Stimulated activated CD8-positive, alpha-beta memory T cell treated with anti-CD3 and anti-CD28 coated beads, Interleukin-7, amount 100 ng/mL, for 48 hours (primary cell): ENCODE results near the gene C9orf43.
"Not testable (repeated sequence)": the region's sequence is repeated elsewhere in the genome, so short reads cannot be mapped to it uniquely, and the experiment has no call there.

Experiments used
- DNase-seq, 2 donors: peaks; one replicate each; pipeline ENCODE4 v3.0.0-alpha.2; 2020; ENCODE audit warnings: low read depth in 1 of 2; ENCODE audit errors: extremely low read depth in 1 of 2

The C9orf43 gene

DNA sequence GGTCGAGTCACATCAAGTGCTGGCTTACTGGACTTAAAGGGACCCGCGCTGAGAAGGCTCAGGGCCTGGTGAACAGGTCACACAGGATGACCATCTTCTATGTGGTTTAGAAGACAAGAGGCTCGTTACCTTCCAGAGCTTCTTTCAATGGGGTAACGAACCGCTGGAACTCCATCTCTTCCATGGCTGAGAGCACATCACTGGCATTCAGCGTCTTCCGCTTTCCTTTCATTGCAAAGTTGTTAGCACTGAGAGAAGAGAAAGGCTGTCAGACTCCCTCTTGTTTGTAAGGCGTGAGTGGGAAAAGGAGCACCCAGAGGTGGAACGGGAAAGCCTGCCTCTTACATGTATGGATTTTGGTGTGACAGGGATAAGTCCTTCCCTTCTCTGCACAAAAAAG, 1.1 kb upstream of the C9orf43 start:
- DNase-seq = no peak

DNA sequence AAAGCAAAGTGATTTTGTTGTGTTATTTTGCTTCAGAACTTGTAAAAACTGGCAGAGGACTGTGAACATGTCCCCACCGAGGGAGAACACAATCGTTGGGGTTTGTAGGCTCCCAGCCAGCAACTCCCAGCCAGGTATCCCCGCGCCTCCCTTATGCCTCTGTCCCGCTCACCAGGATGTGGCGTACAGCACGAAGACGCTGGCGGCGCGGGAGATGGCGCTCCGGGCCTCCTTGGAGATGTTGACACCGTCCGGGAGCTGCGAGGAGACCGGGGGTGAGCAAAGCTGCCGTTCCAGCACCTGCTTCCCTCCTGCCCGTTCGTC, 702 bp upstream of the C9orf43 start:
- no peak for DNase-seq

DNA sequence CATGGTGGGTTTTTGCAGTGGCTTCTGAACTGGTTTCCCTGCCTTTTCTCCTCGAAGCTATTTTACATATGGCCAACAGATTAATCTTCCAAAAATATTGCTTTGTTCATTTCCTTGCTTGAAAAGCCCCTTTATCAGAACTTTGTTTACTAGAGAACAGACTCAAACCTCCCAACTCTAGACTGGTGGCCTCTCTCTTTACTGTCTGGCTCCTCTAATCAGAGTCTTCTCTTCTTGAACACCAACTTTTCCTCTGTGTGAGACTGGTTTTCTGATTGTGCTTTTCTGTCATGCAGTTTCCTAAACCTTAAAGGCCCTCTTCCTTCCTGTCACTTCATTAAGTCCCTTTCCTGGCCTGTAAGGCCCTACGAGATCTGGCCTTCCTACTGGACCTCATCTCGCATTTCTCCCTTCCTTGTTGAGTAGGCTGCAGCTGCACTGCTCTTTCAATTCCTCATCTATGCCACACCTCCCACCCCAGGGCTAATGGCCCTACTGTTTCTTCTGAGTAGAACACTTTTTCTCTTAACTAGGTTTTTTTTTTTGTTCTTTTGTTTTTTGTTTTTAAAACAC, 5.7 kb downstream of the C9orf43 start:
- no peak for DNase-seq

DNA sequence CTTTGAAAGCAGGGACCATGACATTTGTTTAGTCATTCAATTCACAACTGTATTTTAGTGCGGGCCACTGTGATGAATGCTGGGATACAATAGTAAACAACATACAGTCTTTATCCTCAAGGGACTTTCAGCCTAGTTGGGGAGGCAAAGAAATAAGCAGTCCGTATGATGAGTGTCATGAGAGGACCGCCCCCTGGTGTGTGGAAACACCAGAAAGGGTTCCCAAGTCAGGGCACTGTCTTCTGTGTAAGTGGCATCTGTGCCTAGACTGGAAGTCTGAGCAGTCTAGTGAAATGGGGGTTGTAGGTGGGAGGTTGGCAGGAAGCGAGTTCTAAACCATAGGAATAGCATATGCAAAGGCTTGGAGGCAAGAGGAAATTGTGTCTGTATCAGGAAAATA, 6.8 kb downstream of the C9orf43 start:
- DNase-seq = no peak

DNA sequence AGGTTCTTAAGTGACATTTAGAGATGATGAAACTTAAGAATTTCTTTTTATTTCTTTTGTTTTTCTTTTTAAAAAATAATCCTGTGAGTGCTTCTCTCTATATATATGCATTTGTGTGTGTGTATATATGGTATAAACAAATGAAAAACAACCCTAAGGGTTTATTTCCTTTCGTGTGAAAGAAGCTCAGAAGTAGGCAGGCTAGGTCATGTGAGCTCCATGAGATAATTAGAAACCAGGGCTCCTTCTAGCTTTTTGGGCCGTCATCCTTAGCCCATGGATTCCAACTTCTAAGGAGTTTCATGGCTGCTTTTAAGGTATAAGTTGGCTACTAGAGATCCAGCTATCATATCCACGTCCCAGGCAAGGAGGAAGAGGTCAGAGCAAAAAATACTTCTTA, 11.2 kb downstream of the C9orf43 start:
- no peak for DNase-seq

DNA sequence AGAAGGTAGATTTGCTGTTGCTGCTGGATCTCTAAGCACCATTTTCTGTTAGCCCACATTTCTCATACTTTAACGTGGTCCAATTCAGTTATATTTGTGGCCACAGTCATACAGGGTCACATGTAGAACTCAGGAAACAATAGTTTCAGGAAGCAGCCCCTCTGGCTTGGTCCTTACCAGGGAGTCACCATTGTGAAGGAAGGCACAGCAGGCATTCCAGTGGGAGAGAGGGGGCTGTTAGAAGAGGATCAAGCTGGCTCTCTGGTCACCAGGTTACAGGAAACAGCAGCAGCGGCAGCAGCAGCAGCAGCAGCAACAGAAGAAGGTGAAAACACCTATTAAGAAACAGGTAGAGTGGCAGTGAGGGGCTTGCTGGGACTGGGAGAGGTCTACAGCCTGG, 14.5 kb downstream of the C9orf43 start:
- no peak for DNase-seq

DNA sequence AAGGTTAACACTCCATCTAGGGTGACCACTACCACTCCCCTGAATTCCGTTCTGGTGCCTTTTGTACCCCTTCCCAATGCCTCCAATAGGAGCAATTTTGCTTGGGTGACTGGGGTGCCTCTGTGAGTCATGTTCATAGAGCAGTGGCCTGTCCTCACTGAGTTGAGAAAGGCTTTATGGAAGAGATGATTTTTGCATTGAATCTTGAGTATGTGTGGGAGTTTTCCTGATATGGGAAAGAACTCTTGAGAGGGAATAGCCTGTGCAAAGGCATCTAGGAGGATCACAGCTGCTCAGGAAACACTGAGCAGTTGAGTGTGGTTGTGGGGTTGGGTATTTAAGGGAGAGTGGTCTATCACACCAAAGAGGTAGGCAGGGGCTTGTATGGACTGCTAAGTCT, 16.2 kb downstream of the C9orf43 start:
- no peak for DNase-seq

DNA sequence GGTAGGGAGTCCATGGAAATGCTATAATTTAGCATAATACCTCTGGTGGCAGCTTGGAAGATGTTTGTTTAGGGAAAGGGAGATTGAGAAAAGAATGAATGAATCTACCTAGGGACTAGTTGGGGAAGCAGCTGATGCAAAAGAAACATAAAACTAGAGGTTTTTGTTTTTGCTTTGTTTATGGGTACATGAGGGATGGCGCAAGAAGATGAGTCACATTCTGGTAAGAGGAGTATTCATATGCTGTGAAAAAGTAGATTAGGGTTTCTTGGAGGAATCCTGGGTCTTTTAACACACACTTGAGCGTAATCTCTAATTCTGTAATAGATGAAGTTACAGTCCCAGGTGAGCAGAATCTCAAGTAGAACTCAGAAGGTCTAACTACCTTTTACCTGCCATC, 17.1 kb downstream of the C9orf43 start:
- DNase-seq = no peak

DNA sequence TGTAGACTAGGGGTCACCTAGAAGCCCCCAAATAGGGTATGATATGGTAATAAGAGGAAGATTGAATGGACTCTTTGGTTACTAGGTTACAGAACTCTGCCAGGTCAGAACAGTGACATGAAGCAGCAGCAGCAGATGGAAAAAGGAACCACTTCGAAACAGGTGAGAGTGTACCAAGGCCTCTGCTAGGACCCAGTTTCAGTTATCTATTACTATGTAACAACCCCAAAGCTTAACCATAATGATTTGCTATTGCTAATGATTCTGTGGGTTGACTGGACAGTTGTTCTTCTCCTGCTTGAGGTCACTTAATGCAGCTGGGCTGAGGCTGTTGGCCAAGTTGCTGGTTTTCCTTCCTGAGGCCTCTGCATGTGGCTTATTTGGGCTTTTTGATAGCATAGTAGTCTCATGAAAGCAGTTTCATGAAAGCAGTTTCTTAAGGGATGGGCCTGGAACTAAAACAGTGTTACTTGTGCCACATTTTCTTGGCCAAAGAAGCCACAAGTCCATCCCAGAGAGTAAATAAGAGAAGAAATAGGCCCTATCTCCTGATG, 17.6 kb downstream of the C9orf43 start:
- no peak for DNase-seq

DNA sequence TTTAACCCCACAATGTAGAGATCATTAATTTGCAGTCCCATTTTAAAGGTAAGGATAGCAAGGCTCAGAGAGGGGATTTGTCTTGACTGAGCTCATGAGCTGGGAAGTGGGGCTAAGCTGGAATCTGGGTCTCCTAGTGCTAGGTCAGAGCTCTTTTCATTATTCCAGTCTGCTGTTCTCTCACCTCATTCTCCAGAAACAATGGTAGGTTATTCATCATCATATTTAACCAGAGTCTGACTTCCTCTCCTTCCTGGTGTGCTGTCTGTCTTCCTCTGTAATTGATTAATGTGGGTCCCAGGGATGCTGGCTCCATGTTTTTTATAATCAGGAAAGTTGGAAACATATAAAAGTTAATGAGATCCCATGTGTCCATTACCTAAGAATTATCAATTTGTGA, 20.6 kb downstream of the C9orf43 start:
- no peak for DNase-seq

DNA sequence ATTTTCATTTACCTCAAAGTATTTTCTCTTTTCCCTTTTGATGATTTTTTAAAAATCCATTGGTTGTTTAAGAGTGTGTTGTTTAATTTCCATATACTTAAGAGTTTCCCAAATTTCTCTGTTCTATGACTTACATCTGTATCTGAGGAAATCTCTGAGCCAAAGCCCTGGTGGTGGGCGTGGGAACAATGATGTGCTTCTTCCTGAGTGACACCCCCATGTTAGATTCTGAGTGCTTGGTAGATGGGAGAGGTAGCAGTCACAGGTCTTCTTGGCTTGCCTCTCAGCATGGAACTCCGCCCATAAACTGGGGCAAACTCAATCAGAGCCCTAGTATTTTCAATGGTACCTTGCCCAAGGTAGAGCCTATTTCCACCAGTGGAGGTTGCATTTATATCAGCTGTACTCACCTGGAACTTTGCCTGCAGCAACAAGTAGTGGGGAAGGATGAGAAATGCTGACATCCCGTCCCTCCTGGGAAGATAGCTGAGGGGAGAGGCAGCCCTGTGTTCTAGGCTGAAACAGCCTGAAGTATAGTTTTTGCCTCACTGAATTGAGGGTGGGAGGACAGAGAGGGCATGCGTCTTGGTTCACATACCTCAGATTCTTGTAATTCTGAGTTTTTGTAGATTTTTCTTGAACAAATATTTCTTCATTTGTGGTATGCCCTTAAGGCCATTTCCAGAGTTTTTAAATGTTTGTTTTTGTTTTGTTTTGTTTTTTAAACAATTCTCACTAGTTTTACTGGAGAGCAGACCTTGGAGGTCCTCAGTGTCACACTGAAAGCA, 26.4 kb downstream of the C9orf43 start:
- no peak for DNase-seq

DNA sequence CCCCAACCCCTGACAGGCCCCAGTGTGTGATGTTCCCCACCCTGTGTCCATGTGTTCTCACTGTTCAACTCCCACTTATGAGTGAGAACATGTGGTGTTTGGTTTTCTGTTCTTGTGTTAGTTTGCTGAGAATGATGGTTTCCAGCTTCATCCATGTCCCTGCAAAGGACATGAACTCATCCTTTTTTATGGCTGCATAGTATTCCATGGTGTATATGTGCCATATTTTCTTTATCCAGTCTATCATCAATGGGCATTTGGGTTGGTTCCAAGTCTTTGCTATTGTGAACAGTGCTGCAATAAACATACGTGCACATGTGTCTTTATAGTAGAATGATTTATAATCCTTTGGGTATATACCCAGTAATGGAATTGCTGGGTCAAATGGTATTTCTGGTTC, 27.2 kb downstream of the C9orf43 start:
- DNase-seq = not testable (repeated sequence)

DNA sequence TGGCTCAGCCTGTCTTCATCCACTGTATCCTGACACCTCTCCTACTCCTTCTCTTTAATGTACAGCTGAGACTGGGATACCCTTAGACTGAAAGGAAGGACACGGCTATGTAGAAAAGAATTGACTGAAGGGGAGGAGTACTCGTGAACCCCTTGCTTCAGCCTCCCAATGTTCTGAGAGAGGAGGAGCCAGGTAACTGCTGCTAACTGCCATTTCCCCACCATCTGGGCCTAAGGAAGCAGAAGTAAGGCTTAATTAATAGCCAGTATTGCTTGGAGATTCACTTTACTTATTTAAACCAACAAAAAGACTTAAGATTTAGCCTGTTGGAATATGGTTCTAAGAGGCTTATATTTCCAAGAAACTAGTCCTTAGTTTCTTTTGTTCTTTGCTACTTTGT, 34.2 kb downstream of the C9orf43 start:
- no peak for DNase-seq

DNA sequence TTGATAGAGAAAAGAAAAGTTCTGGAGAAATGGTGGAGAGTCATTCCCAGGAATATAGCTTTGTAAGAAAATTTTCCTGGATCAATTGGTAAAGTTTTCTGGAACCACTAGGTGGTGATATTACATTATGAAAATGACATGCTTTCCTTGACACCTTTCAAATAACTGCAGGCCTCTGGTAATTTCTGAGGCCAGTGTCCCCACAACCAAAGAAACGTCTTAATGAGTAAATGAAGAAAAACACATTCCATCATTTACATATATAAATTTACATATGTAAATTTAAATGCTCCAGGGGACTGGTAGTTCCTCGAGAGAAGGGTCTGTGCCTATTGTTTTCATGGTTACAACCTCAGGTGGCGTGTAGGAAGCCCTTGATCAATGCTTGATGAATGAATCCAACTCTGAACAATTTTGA, 35.8 kb downstream of the C9orf43 start:
- DNase-seq = no peak

DNA sequence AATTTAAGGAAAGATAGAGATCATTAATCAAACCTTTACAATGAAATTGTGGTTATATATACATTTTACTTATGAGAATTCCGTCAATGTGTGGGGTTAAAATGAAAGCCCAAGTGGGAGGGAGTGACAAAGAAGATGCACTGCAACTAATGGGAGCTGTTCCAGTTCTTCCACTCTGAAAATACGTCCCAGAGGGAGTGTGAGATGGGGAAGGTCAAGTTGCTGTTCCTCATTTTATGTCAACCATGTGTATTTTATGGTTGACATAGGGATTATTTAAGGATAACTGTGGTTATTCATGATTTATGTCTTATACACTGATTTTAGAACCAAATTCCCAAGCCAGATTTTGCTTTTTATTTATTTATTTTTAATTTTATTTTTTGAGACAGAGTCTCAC, 38.8 kb downstream of the C9orf43 start:
- DNase-seq = no peak

DNA sequence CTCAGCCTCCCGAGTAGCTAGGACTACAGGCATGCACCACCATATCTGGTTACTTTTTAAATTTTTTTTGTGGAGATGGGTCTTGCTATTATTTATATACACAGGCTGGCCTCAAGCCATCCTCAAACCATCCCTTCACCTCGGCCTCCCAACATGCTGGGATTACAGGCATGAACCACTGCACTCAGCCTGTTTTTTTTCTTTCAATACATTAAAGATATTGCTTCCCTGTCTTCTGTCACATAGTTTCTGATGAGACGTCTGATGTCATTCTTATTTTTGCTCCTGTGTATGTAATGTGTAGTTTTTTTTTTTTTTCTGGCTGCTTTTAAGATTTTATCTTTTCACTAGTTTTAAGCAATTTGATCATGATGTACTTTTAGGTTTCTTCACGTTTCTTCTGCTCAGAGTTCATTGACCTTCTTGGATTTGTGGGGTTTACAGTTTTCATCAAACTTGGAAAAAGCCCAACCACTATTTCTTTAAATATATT, 41.6 kb downstream of the C9orf43 start:
- no peak for DNase-seq

DNA sequence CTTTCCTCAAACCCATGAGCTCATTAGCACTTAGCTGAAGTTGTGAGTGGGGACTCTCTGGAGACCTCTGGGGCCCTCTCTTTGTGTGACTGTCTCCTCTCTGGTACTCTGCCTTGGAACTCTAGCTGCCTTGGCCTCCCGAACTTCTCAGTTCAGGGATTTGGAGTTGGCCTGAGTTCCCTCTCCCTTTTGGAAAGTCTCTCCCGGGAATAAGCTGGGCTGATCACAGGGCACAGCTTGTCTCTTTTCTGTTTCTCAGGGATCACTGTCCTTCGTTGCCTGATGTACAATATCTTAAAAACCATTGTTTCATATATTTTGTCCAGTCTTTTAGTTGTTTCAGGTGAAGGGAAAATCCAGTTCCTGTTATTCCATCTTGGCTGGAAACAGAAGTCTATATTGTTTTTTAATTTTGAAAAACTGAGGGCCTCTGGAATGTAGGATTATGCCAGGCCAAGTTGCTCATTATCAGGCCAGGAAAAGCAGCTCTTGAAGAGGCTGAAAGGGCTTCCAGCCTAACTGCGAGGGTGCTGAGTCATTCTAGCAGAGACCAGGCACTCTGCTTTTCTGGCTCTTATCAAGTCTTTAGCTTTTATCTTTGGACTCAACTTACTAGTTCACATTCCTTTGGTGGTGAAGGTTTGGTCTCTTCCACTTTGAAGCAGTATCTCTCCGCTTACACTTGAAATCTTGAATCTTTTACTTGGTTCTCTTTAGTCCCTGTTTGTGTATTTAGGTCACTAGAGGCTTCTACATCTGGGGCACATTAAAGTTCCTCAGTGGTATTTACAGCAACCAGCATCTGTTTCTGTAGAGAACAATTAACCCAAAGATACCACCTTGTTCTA, 44.6 kb downstream of the C9orf43 start:
- DNase-seq = no peak

DNA sequence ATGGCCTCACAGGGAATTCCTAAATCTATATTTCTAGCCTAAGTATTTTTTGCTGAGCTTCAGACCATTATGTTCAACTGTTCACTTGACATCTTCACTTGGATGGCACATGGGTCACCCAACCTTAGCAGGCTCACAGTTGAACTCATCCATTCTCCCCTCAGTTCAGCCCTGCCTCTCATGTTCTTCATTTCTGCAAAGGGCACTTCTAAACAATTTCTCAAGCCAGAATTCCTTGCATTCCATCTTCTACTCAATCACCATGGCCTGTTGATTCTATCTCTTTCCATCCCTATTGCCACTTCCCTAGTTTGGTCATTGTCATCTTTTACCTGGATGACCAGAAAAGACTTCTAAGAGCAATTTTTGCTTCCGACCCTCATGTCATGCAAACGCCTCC, 45.7 kb downstream of the C9orf43 start:
- no peak for DNase-seq

DNA sequence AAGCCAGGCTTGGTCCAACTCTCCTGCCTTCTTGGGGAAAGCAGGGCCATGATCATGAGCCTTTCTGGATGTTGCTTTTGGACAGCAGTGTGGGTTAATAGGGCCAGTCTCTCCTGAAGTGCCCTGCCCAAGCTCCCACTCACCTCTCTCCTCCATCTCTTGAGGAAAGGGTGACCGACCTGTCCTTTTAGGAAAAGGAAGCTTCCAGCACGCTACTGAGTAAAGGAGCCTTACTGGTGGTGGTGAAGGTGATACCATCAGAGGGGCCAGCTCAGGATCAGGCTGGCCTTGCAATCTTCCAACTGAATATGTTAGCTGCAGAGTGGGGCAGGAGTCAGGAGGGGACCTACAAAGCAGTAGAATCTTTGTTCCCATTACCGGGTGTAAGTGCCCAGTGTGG, 50.7 kb downstream of the C9orf43 start:
- DNase-seq = no peak

DNA sequence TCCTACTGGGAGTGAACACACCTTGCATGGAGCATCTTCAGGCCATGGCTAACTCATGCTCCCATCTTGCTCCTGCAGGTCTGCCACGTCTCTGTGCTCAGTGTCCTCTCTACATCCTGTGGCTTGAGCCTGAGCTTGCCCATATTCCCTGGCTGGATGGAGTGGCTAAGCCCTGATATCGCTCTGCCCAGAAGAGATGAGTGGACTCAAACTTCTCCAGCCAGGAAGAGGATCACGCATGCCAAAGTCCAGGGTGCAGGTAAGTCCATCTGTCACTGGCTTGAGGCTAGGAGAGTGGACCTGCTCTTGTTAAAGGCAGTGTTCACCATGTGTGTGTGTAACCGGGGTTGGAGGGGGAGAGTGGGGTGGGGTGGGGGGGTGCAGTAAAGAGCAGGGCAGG, 51.4 kb downstream of the C9orf43 start:
- DNase-seq = no peak

DNA sequence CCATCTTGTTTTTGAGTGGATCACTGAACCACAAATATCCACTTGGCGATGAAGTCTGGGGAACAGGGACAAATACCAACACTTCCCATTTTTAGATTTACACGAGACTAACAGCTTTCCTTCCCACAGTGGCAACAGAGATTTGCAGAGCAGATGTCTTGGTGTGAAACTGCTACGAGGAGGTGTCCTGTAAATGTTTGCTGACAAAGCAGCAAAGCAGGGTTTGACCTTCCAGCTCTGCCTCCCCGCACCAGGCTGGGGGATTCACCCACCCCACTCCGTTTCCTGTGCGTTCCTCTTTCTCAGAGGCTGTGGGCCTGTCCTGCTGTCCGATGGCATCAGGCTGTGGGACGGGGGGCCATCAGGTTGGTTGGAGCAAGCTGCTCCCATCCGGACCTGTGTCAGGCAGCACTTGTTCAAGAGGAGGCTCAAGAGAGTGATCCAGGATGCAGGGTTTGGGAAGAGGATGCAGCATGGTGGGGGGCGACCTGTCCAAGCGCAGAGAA, 52.3 kb downstream of the C9orf43 start:
- no peak for DNase-seq
